Sigmoid colon (tissue), 4 donors: Measurements from ENCODE around the gene SGPL1.

ENCODE experiments used
- CTCF ChIP-seq, 4 experiments: fragments of 450-650 bp in 3 of 4; fragments of 200-600 bp in 1 of 4; IDR thresholded peaks; one replicate each; pipeline ENCODE4 v1.5.1; 2016 to 2019; ENCODE audit warnings: antibody characterized with exemption in 4 of 4, mild to moderate bottlenecking in 3 of 4, moderate library complexity in 2 of 4
- POLR2A ChIP-seq, 2 donors: fragments of 450-650 bp; IDR thresholded peaks; one replicate each; pipeline ENCODE4 v1.6.1; 2016; ENCODE audit warnings: antibody characterized with exemption in 2 of 2, mild to moderate bottlenecking in 2 of 2, moderate library complexity in 2 of 2
- POLR2AphosphoS5 ChIP-seq, 4 donors: sonication (generic); formaldehyde crosslinking; IDR thresholded peaks; one replicate each; pipeline ENCODE4 v1.6.1; 2017; ENCODE audit warnings: antibody characterized with exemption in 4 of 4

GRCh38 chr10:70884741-70885140 lies 69.0 kb downstream of the SGPL1 start:
- TF ChIP-seq CTCF (IDR thresholded peaks at IDR 0.05), result no peak
- no peak for TF ChIP-seq POLR2A (IDR thresholded peaks at IDR 0.05)
- no peak for TF ChIP-seq POLR2AphosphoS5 (IDR thresholded peaks at IDR 0.05)
